SIG-M5 treated with dmso at 0.1 percent for 504 hours (cell line): Measurements from ENCODE around the gene EMC1.
"Not testable (repeated sequence)": the region's sequence is repeated elsewhere in the genome, so short reads cannot be mapped to it uniquely, and the experiment has no call there.

ENCODE experiments used
- DNase-seq: peaks from one replicate; lab custom pipeline; 2025; ENCODE audit not compliant: unreplicated experiment; lab: John Stamatoyannopoulos, UW

The EMC1 gene

GRCh38 chr1:19251305-19252196 is at the start of gene EMC1, which contains the start of gene MRTO4:
EMC1 (minus strand) TSS chr1:19251524; CDS start chr1:19251509, 15 bp downstream.
MRTO4 (plus strand) TSS chr1:19251805; CDS start chr1:19251836, 31 bp downstream.
- peak; percentile 81 for DNase-seq

- no peak for DNase-seq
Measured at GRCh38 chr1:19300211-19300610, 48.9 kb upstream of the EMC1 start.

GRCh38 chr1:19294638-19295037 is 43.3 kb upstream of the EMC1 start:
- no peak for DNase-seq

GRCh38 chr1:19289244-19289643 is 37.9 kb upstream of the EMC1 start:
- no peak for DNase-seq

GRCh38 chr1:19288324-19289241 is 37.3 kb upstream of the EMC1 start, which contains the start of gene AKR7A3:
AKR7A3 (minus strand) TSS chr1:19288770; CDS start chr1:19288709, 61 bp downstream.
- DNase-seq, result not testable (repeated sequence)

- DNase-seq, result no peak
Measured at GRCh38 chr1:19287436-19288185, 36.3 kb upstream of the EMC1 start.

GRCh38 chr1:19285807-19286206 is 34.5 kb upstream of the EMC1 start:
- not testable (repeated sequence) for DNase-seq

- not testable (repeated sequence) for DNase-seq
Measured at GRCh38 chr1:19285366-19285765, 34.0 kb upstream of the EMC1 start.

GRCh38 chr1:19284881-19285280 is 33.6 kb upstream of the EMC1 start:
- DNase-seq, result no peak

GRCh38 chr1:19283891-19284290 is 32.6 kb upstream of the EMC1 start:
- no peak for DNase-seq

GRCh38 chr1:19274636-19275035 is 23.3 kb upstream of the EMC1 start:
- no peak for DNase-seq

GRCh38 chr1:19273844-19274531 is 22.7 kb upstream of the EMC1 start:
- DNase-seq, result not testable (repeated sequence)

GRCh38 chr1:19273106-19273843 is 22.0 kb upstream of the EMC1 start:
- DNase-seq, result no peak

- DNase-seq, result no peak
Measured at GRCh38 chr1:19272064-19272463, 20.7 kb upstream of the EMC1 start.

GRCh38 chr1:19270343-19270730 is 19.0 kb upstream of the EMC1 start:
- DNase-seq, result not testable (repeated sequence)

- not testable (repeated sequence) for DNase-seq
Measured at GRCh38 chr1:19269427-19270342, 18.4 kb upstream of the EMC1 start.

GRCh38 chr1:19268445-19268844 is 17.1 kb upstream of the EMC1 start:
- no peak for DNase-seq

GRCh38 chr1:19262744-19263143 is 11.4 kb upstream of the EMC1 start:
- DNase-seq, result no peak
